Measurements from ENCODE around the gene NPY4R2. TPM values are rescaled to one million over a fixed set of nuclear protein-coding genes. Genes with fewer than 3 reads are reported as not detected.
"Not testable (repeated sequence)": the region's sequence is repeated elsewhere in the genome, so short reads cannot be mapped to it uniquely, and the experiment has no call there.

Gene NPY4R2
- polyA plus RNA-seq (ENCODE audit: insufficient read length in 4 of 4) = under 1 TPM in 1 of 4 donors, not detected in 3; 0.08 TPM

- DNase-seq (ENCODE audit: low read depth in 4 of 4, low spot score in 3 of 4) = not testable (repeated sequence)
These were observed at the start of gene NPY4R2 for GRCh38 chr10:47918475-47918874. NPY4R2 (plus strand) TSS chr10:47918662; CDS start chr10:47921988, 3,326 bp downstream.

- DNase-seq (ENCODE audit: low read depth in 4 of 4, low spot score in 3 of 4) = not testable (repeated sequence)
These were observed 47.6 kb upstream of the NPY4R2 start for GRCh38 chr10:47870887-47871286.

GRCh38 chr10:47871485-47872180 lies 46.8 kb upstream of the NPY4R2 start:
- DNase-seq (ENCODE audit: low read depth in 4 of 4, low spot score in 3 of 4) = not testable (repeated sequence)

- not testable (repeated sequence) for DNase-seq (ENCODE audit: low read depth in 4 of 4, low spot score in 3 of 4)
These were observed 46.2 kb upstream of the NPY4R2 start for GRCh38 chr10:47872236-47872635.

GRCh38 chr10:47884239-47884638 lies 34.2 kb upstream of the NPY4R2 start:
- DNase-seq (ENCODE audit: low read depth in 4 of 4, low spot score in 3 of 4) = not testable (repeated sequence)

- DNase-seq (ENCODE audit: low read depth in 4 of 4, low spot score in 3 of 4) = not testable (repeated sequence)
These were observed 33.5 kb upstream of the NPY4R2 start for GRCh38 chr10:47884934-47885333.

- not testable (repeated sequence) for DNase-seq (ENCODE audit: low read depth in 4 of 4, low spot score in 3 of 4)
These were observed 32.1 kb upstream of the NPY4R2 start for GRCh38 chr10:47886356-47886755.

GRCh38 chr10:47886827-47887226 lies 31.6 kb upstream of the NPY4R2 start:
- DNase-seq (ENCODE audit: low read depth in 4 of 4, low spot score in 3 of 4) = not testable (repeated sequence)

GRCh38 chr10:47890737-47891136 lies 27.7 kb upstream of the NPY4R2 start:
- DNase-seq (ENCODE audit: low read depth in 4 of 4, low spot score in 3 of 4) = not testable (repeated sequence)

- not testable (repeated sequence) for DNase-seq (ENCODE audit: low read depth in 4 of 4, low spot score in 3 of 4)
These were observed 25.8 kb upstream of the NPY4R2 start for GRCh38 chr10:47892494-47893261.

- DNase-seq (ENCODE audit: low read depth in 4 of 4, low spot score in 3 of 4) = not testable (repeated sequence)
These were observed 23.9 kb upstream of the NPY4R2 start for GRCh38 chr10:47894571-47894970.

GRCh38 chr10:47897813-47898212 lies 20.6 kb upstream of the NPY4R2 start:
- not testable (repeated sequence) for DNase-seq (ENCODE audit: low read depth in 4 of 4, low spot score in 3 of 4)

- not testable (repeated sequence) for DNase-seq (ENCODE audit: low read depth in 4 of 4, low spot score in 3 of 4)
These were observed 9.1 kb upstream of the NPY4R2 start for GRCh38 chr10:47909333-47909732.

- not testable (repeated sequence) for DNase-seq (ENCODE audit: low read depth in 4 of 4, low spot score in 3 of 4)
These were observed 8.0 kb upstream of the NPY4R2 start for GRCh38 chr10:47910486-47910885.

GRCh38 chr10:47914052-47914451 lies 4.4 kb upstream of the NPY4R2 start:
- DNase-seq (ENCODE audit: low read depth in 4 of 4, low spot score in 3 of 4) = not testable (repeated sequence)

GRCh38 chr10:47915849-47916548 lies 2.5 kb upstream of the NPY4R2 start:
- not testable (repeated sequence) for DNase-seq (ENCODE audit: low read depth in 4 of 4, low spot score in 3 of 4)

- not testable (repeated sequence) for DNase-seq (ENCODE audit: low read depth in 4 of 4, low spot score in 3 of 4)
These were observed 2.1 kb downstream of the NPY4R2 start for GRCh38 chr10:47920610-47921009.

- DNase-seq (ENCODE audit: low read depth in 4 of 4, low spot score in 3 of 4) = not testable (repeated sequence)
These were observed 4.0 kb downstream of the NPY4R2 start for GRCh38 chr10:47922503-47922902.

GRCh38 chr10:47924628-47925027 lies 6.2 kb downstream of the NPY4R2 start:
- not testable (repeated sequence) for DNase-seq (ENCODE audit: low read depth in 4 of 4, low spot score in 3 of 4)

- not testable (repeated sequence) for DNase-seq (ENCODE audit: low read depth in 4 of 4, low spot score in 3 of 4)
These were observed 8.9 kb downstream of the NPY4R2 start for GRCh38 chr10:47927147-47927916.
